Mucosa of descending colon (tissue), 3 donors: ENCODE data around the gene SLC26A1. TPM values are rescaled to one million over a fixed set of nuclear protein-coding genes. Genes with fewer than 3 reads are reported as not detected.

Experiments used
- ATAC-seq: fragments of 200-7000 bp; cut with Tn5 transposase; one replicate; pipeline ENCODE4 v1.9.1; 2020; ENCODE audit warnings: mild to moderate bottlenecking, moderate library complexity
- DNase-seq, 3 donors: peaks; one replicate each; pipeline ENCODE4 v3.0.0-alpha.2; 2020
- H3K36me3 ChIP-seq: fragments of 200-600 bp; one replicate; pipeline ENCODE4 v1.8.0; 2021; ENCODE audit warnings: low read depth, mild to moderate bottlenecking
- H3K4me1 ChIP-seq: fragments of 200-600 bp; one replicate; pipeline ENCODE4 v1.8.0; 2021; ENCODE audit warnings: low read depth, mild to moderate bottlenecking
- H3K4me3 ChIP-seq: fragments of 200-600 bp; one replicate; pipeline ENCODE4 v1.8.0; 2021; ENCODE audit warnings: mild to moderate bottlenecking
- H3K9me3 ChIP-seq: fragments of 200-600 bp; one replicate; pipeline ENCODE4 v1.8.0; 2021; ENCODE audit warnings: mild to moderate bottlenecking
- intact Hi-C, 2 donors: fragments of 100-400 bp; cut with DNase I in 1 of 2; cut with micrococcal nuclease in 1 of 2; formaldehyde crosslinking; loops; one replicate each; pipeline versions ENCODE4 v1.11.0 to v1.11.1; 2022; cut with DNase I, micrococcal nuclease
- total RNA-seq, 3 donors: library from RNA; stranded (reverse); fragmentation: NEBNext Ultra II Directional in 2 of 3; extraction: Animal tissue kit (Norgen Biotek cat#: 25700) in 2 of 3; gene quantifications; one replicate each; pipeline versions ENCODE4 v1.2.1 to v1.2.4, GENCODE V29; 2021 to 2023
- TF ChIP-seq, protein P1 (sequence below): fragments of 200-600 bp; IDR thresholded peaks from one replicate; pipeline ENCODE4 v1.8.0; 2022; ENCODE audit warnings: antibody characterized with exemption, mild to moderate bottlenecking
- donor health status: DM: no; HTN: no; CAD: no; lungs with moderate emphysema.
- donor health status: DM: no; HTN: no; CAD: no.
- donor health status: DM: no; HTN: yes; CAD: no.

SLC26A1 gene
- total RNA-seq, 3 donors from 2014 or later: 0.85 to 2.8 (median 1.9) TPM

- DNase-seq: peak; percentile 94 to 96 (median 96)
- no peaks in the 10 kb centered on the region for H3K9me3 ChIP-seq
- TF ChIP-seq, protein P1, sequence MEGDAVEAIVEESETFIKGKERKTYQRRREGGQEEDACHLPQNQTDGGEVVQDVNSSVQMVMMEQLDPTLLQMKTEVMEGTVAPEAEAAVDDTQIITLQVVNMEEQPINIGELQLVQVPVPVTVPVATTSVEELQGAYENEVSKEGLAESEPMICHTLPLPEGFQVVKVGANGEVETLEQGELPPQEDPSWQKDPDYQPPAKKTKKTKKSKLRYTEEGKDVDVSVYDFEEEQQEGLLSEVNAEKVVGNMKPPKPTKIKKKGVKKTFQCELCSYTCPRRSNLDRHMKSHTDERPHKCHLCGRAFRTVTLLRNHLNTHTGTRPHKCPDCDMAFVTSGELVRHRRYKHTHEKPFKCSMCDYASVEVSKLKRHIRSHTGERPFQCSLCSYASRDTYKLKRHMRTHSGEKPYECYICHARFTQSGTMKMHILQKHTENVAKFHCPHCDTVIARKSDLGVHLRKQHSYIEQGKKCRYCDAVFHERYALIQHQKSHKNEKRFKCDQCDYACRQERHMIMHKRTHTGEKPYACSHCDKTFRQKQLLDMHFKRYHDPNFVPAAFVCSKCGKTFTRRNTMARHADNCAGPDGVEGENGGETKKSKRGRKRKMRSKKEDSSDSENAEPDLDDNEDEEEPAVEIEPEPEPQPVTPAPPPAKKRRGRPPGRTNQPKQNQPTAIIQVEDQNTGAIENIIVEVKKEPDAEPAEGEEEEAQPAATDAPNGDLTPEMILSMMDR: no peak
Observed at GRCh38 chr4:1011022-1011665, 17.9 kb upstream of the SLC26A1 start, which contains the start of gene FGFRL1. Gene FGFRL1 (plus strand): TSS chr4:1011626. CDS start chr4:1012486, 860 bp downstream.

DNA sequence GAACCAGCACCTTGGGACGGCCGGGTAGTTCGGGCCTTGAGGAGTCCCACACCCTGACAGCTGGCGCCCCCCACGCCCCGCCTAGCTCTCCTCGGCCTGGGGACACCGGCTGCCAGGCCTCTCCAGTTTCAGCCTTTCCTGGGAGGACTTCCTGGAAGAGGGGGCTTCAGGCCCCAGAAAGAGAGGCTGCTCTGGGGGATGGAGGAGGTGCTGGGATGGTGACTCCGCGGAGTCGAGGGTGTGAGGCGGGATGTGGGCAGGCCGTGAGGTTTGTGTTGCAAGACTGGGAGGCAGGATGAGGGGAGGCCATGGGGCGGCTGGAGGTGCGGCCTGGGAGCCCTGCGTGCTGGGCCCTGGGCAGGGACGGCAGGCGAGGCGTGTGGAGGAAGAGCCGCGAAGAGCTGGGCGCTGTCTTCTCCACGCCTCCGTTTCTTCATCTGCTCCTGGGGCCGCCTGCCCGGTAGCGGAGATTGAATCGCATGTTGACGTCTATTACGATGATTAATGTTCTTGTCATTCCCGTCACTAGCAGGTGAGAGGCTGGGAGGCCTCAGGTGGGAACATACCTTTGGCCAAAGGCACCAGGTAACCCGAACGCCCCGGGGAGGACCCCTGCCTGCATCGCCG is 17.3 kb upstream of the SLC26A1 start:
- intact Hi-C loops: no loop called here
- H3K4me3 ChIP-seq: peak overlapping the region; percentile 17
- H3K4me1 ChIP-seq: peaks cover 11% of the 10 kb centered on the region
- TF ChIP-seq, protein P1: no peak
- no peaks in the 10 kb centered on the region for H3K9me3 ChIP-seq
- ATAC-seq (peak; percentile 55), DNase-seq (peak; percentile 67 to 90 (median 78))
- no peaks in the 10 kb centered on the region for H3K36me3 ChIP-seq

More at GRCh38 chr4:1011022-1011665, 17.9 kb upstream of the SLC26A1 start, which contains the start of gene FGFRL1:
- Histone ChIP-seq H3K4me1 (peaks cover 11% of the 10 kb centered on the region), H3K4me3 (no peak within 1 kb of the TSS), H3K36me3 (no peaks in the 10 kb centered on the region)
- intact Hi-C loops: no loop called here
- peak; percentile 66 for ATAC-seq

- Histone ChIP-seq H3K36me3 (no peaks in the 10 kb centered on the region), H3K4me3 (peak overlapping the region; percentile 17), H3K4me1 (peaks cover 11% of the 10 kb centered on the region), H3K9me3 (no peaks in the 10 kb centered on the region)
- DNase-seq (peak; percentile 71 to 90 (median 86)), ATAC-seq (peak; percentile 81)
- TF ChIP-seq, protein P1: peak; percentile 7
- intact Hi-C loops: no loop called here
Observed at GRCh38 chr4:1009542-1010394, 16.6 kb upstream of the SLC26A1 start.

GRCh38 chr4:1008840-1009541 is 15.8 kb upstream of the SLC26A1 start:
- H3K4me3 ChIP-seq: no peak overlapping the region
- ATAC-seq: peak; percentile 5
- intact Hi-C loops: no loop called here
- peak; percentile 53 to 82 (median 76) for DNase-seq
- peaks cover 11% of the 10 kb centered on the region for H3K4me1 ChIP-seq
- no peaks in the 10 kb centered on the region for H3K36me3 ChIP-seq
- TF ChIP-seq, protein P1: no peak
- H3K9me3 ChIP-seq: no peaks in the 10 kb centered on the region

DNA sequence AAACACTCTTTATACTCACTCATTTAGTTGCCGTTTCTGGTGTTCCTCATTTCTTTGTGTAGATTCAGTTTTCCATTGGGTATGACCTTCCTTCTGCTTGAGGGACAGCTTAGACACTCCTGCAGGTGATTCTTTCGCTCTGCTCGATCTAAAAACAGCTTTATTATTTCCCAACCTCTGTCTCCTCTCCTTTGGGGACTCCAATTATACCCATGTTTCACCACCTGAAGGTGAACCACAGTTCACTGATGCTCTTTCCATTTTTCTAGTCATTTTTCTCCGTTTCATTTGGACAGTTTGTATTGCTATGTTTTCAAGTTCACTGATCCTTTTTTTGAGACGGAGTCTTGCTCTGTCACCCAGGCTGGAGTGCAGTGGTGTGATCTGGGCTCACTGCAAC is 13.7 kb upstream of the SLC26A1 start:
- ATAC-seq: no peak
- TF ChIP-seq, protein P1: no peak

More for the DNA sequence above, 13.7 kb upstream of the SLC26A1 start:
- peaks cover 22% of the 10 kb centered on the region for H3K4me1 ChIP-seq
- no peak for DNase-seq
- H3K4me3 ChIP-seq: no peak overlapping the region
- H3K9me3 ChIP-seq: no peaks in the 10 kb centered on the region
- intact Hi-C loops: no loop called here
- H3K36me3 ChIP-seq: no peaks in the 10 kb centered on the region
